ENCODE results near the gene CFAP97D1.

Gene CFAP97D1

GRCh38 chr17:43780135-43780534 lies at the start of gene CFAP97D1:
TSS of gene CFAP97D1 (plus strand) at chr17:43780435. CDS start at chr17:43780463, 28 bp downstream.
- no peak for DNase-seq (ENCODE audit: low read depth in 2 of 2)

DNA sequence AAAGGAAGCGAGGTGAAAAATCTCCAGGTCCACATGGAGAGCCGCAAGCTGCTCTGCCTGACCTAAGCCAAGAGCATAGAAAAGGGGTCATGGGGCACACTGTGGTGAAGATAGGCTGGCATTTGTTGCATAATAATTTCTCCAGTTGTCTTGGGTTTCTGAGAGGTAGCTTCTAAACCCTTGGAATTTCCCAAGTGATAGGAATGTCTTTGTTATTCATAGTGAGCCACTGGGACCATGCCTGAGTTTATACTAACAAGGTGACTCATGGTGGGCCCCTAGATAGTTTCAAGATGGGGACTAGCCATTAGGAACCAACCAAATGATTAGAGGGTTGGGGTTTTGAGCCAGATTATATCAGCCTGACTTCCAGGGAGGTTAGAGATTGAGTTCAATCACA lies 47.3 kb upstream of the CFAP97D1 start:
- DNase-seq (ENCODE audit: low read depth in 2 of 2): no peak

DNA sequence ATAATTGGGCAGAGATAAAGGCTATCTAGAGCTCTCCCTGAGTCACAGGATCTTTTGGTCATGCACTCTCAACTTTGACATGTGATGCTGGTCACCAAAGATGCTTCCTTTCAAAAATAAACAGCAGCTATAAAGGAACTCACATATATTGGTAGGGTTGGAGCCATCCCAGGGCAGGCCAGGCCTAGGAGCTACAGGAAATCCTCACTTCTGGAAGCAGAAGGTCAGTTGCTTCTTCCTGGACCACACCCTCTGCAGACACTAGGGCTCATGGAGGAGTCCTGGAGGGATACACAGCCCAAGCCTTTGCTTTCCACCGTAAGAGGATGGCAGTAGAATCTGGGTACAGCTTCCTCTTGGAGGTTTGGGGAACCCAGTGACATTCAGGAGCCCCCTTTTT lies 46.3 kb upstream of the CFAP97D1 start:
- DNase-seq (ENCODE audit: low read depth in 2 of 2): no peak

DNA sequence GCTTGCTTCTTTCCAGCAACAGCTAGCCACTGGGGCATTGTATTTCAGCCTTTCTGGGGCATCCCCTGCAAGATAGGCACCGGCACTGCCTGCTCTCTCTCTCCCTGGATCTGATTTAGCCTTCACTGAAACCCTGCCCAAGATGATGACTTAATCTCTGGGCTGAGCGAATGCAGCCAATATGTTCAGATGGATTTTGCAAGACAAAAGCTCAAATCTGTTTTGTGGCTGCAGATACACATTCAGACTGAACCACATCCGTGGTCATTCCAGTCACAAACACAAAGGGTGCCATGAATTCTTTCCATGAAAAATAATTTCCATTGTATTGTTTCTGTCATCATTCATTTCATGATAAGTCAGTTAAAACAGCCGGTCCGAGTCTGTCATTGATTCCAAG lies 45.9 kb upstream of the CFAP97D1 start:
- DNase-seq (ENCODE audit: low read depth in 2 of 2): no peak

DNA sequence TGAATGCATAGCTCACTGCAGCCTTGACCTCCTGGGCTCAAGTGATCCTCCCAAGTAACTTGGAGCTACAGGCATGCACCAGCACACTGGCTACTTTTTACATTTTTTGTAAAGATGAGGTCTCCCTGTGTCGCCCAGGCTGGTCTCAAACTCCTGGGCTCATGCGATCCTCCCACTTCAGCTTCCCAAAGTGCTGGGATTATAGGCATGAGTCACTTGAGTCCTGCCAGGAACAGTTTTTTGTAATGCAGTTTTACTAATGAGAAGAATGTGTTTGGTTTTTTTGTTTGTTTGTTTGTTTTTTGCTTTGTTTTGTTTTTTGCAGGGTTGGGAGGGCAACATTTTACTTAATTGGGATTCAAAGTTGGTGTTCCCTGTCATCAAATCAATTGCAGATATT lies 43.8 kb upstream of the CFAP97D1 start:
- no peak for DNase-seq (ENCODE audit: low read depth in 2 of 2)

DNA sequence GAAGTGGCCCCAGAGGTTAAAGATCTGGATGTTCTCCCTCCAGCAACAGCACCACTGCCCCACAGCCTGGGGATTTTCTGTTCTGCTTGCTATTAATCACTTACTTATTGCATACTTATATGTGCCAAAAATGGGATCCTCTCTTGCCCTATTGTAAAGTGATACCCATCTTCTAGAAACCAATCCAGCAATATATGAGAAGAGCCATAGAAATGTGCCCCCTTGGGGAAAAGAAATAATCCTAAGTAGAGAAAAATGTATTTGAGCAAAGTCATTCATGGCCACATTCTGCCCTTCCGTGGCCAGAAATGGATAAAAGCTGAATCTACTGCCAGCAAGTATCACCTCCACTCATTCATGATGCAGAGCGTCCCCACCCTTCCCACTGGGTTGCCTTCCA lies 42.5 kb upstream of the CFAP97D1 start:
- no peak for DNase-seq (ENCODE audit: low read depth in 2 of 2)

DNA sequence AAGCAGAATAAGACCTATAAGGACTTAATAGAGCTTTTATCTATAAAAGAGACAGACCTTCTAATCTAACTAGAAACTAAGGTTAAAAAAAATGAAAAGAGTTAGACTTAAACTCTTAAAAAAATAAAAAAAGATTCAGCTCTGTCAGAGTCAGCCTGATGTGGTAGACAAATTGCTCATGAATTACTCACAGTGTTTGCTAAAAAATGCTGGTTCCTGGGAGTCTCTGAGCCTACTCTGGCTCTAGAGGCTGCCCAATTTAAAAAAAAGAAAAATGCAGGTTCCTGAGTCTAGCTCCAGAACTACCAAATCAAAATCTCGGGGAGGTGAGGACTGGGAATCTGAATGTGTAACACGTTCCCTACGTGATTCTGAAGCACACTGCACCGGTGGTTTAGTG lies 39.7 kb upstream of the CFAP97D1 start:
- DNase-seq (ENCODE audit: low read depth in 2 of 2): no peak

GRCh38 chr17:43741636-43742035 lies 38.6 kb upstream of the CFAP97D1 start:
- DNase-seq (ENCODE audit: low read depth in 2 of 2): no peak

GRCh38 chr17:43745541-43745940 lies 34.7 kb upstream of the CFAP97D1 start:
- no peak for DNase-seq (ENCODE audit: low read depth in 2 of 2)

DNA sequence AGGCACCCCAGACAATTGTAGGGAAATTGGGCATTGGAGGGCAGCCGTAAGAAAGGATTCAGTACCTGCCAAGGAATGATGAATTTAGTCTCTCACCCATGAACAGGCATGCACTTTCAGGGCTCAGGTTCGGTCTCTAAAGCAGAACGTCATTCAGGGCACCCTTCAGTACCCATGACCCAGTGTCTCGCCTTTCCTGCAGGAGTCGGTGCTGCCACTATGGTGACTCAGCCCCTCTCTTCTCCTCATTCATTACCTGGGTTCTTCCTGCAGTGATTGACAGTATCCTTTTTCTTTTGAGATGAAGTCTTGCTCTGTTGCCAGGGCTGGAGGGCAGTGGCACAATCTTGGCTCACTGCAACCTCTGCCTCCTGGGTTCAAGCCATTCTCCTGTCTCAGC lies 30.1 kb upstream of the CFAP97D1 start:
- no peak for DNase-seq (ENCODE audit: low read depth in 2 of 2)

DNA sequence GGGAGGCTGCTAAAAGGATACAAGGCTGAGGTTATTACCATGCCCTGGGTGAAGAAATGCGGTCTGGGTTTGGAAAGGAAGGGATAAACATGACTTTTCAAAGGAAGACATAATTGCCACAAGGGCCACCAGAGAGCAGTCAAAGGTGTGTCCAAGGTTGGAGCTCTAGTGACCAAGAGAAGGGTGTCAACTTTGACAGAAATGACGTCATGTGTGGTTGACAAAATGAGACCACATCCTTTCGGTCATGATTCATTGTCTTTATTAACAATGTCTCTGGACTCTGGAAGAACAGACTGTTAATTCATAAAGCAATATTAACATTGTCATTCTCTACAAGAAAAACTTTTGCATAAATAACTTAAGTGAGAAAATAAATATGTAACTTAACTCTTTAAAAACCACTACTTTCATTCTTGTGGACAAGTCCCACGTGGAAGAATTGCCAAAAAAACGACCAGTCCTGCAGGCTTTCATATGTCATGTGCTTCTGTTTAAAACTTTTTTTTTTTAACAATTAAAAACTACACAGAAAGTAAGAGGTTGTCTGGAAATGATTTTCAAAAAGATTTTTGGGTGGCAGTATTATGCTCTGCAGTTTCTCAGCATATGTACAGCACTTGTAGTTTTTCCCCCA lies 26.6 kb upstream of the CFAP97D1 start:
- DNase-seq (ENCODE audit: low read depth in 2 of 2): no peak

DNA sequence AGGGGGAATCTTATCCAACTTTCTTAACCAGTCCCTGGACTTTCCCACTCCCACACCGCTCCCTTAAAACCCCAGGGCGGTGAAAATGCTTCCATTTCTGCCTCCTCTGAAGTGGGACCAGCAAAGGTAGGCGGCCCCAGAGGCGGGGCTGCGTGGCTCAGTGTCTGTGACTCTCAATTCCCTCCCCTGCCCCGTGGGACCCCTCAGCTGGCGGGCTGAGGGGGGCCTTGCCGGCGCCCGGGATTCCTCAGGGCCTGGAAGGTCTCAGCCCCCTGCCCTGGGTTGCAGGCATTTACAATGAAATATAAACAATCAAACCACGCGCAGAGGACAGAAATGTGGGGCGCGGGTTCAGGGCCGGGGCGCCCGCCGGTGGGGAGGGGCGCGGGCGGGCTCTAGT lies 25.3 kb upstream of the CFAP97D1 start:
- no peak for DNase-seq (ENCODE audit: low read depth in 2 of 2)

GRCh38 chr17:43755389-43755875 lies 24.8 kb upstream of the CFAP97D1 start:
- no peak for DNase-seq (ENCODE audit: low read depth in 2 of 2)

GRCh38 chr17:43756201-43756600 lies 24.0 kb upstream of the CFAP97D1 start:
- no peak for DNase-seq (ENCODE audit: low read depth in 2 of 2)

- no peak for DNase-seq (ENCODE audit: low read depth in 2 of 2)
These were observed 23.0 kb upstream of the CFAP97D1 start for GRCh38 chr17:43757171-43757660.

GRCh38 chr17:43758086-43758485 lies 22.1 kb upstream of the CFAP97D1 start:
- DNase-seq (ENCODE audit: low read depth in 2 of 2): no peak

DNA sequence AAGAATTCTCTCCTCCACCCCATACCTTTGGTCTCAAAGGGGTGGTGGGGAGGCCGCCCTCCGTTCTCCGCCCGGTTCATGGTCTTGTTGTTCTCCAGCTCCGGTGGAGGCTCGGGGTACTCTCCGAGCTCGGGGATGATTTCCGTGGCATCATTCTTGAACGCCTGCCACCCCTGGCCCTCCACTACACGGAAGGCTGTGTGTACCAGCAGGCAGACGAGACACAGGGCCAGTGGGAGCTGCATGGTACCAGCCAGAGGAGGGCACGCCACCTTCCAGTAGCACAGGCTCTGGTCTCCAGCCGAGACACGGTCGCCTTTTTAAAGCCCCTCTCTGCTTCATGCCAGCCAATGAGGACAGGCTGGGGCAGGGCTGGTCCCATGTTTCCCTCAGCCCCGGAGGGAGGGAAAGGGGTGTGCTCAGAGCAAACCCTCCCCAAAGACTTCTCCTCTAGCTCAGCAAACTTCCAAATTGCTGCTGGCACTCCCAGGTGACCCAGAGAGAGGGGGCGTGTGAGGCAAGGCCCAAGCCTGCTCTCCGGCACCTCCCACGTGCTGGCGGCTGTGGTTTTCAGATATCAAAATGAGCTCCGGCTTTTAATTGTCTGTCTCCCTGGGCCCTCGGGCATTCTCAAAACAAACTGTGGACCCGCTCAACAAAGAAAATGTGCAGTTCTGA lies 21.6 kb upstream of the CFAP97D1 start, which contains the start of gene SOST:
Gene SOST (minus strand): TSS at position 295 of the 678 bp plus-strand sequence. CDS start 50 bp downstream, at position 245.
- no peak for DNase-seq (ENCODE audit: low read depth in 2 of 2)

GRCh38 chr17:43759836-43760235 lies 20.4 kb upstream of the CFAP97D1 start:
- no peak for DNase-seq (ENCODE audit: low read depth in 2 of 2)

GRCh38 chr17:43760254-43760852 lies 19.9 kb upstream of the CFAP97D1 start:
- peak; percentile 84 to 87 for DNase-seq (ENCODE audit: low read depth in 2 of 2)

DNA sequence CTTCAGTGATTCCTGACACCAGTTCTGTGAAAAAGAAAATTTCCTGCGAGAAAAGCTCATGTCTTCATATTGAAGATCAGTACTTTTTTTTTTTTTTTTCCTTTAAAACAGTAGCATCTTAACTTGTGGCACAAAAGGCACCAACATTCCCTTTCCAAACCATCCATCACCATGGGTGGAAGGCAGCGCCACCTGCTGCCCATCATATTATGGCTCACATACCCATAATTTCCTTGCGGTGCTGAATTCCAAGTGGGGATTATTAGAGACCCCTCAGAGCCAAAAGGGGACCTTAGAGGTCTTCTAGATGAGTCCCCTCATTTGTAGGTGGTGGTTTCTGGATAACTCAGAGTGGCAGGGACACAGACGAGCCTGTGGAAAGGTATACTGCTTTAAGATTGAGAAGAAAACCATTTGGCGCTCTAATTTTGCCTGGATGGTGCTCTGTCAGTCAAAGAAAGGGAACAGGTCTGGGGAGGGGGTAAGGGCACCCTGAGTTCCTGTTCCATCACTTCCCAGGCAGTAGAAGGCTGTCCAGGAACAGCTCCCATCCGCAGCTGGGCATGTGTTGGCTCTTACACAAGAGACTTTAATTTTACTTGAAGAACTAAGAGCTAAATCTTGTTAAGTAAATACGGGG lies 13.7 kb upstream of the CFAP97D1 start:
- DNase-seq (ENCODE audit: low read depth in 2 of 2): peak in 1 of 2 donors; percentile 28

DNA sequence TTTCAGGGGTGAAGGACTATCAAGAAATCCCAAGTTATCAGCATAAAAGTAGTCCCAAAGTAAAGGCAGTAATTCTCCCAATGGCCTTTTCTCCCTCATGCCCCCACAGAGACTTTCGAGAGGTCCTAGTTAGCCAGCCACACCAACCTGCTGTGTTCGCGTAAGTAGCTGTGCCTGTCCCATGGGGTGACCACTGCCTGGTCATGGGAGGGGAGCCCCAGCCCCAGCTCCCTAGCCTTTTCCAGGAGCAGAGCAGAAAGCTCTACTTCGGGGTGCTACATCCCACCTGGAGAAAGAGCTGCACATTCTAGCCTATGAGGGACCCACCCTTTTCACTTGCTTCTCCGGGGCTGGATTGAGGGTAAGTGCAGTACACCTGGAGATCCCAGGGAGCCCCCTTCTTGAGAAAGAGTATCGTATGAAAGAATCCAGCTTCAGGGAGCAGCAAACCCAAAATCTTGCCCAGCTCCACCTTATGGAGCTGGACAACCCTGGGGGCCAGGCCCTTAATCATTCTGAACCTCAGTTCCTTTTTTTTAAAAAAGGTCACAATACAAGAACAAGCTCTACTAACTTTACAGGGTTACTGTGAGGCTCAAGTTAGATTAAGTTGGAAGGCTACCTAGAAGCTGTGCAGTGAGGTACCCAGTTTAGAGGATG lies 13.1 kb upstream of the CFAP97D1 start:
- DNase-seq (ENCODE audit: low read depth in 2 of 2): no peak

DNA sequence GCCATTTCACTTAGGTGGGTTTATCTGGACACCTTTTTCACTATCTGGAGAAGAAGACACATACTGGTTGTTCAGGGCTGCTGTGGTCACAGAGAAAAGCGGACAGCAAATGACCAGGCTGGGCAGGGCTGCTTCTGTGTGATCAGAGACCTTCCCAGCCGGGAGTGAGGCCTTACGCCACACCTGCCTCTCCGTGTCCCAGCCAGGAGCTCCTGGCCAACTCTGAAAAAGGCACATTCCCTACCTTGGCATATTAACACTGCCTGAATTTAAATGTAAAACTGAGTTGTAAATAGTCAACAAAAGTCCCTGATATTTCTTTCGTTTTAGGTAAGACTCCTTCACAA lies 12.5 kb upstream of the CFAP97D1 start:
- no peak for DNase-seq (ENCODE audit: low read depth in 2 of 2)
